ENCODE measurements around the gene TMEM220.

The TMEM220 gene

DNA sequence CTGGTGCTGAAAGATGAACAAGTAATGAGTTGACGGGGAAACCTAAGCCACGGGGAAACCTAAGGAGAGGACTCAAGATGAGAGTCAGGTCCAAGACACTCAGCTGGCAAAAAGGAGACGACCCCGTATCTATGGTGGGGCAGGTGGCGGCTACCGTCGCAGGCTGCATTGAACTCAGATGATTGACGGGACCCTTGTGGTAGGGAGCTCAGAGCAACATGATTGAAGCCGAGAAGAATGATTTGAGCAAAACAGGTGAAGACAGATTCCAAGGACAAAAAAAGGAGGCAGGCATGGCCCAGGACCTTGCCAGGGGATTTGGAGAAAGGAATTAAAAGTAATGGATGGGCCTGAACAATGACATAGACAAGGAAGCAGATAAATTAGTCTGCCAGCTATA lies 65.3 kb downstream of the TMEM220 start:
- no peak for DNase-seq (ENCODE audit: low read depth in 2 of 2)
